SK-N-DZ (cell line): Measurements from ENCODE around the gene PCNP. TPM values are rescaled to one million over a fixed set of nuclear protein-coding genes. Genes with fewer than 3 reads are reported as not detected.
"Not testable (repeated sequence)": the region's sequence is repeated elsewhere in the genome, so short reads cannot be mapped to it uniquely, and the experiment has no call there.

Experiments used
- DNase-seq: peaks from one replicate; pipeline ENCODE4 v3.0.0-alpha.2; 2015; ENCODE audit warnings: low spot score
- polyA plus RNA-seq, 2 experiments: library from polyadenylated mRNA; depleted of rRNA; stranded (reverse); fragments of >200 nt; gene quantifications; 2 replicates each; pipeline ENCODE4 v1.2.3, GENCODE V29; 2014

Gene PCNP, protein sequence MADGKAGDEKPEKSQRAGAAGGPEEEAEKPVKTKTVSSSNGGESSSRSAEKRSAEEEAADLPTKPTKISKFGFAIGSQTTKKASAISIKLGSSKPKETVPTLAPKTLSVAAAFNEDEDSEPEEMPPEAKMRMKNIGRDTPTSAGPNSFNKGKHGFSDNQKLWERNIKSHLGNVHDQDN
- 118 and 129 TPM in 2 replicates for polyA plus RNA-seq (2014; cell fraction: cytosol; rRNA removed)
- 87.3 and 137 TPM in 2 replicates for polyA plus RNA-seq (2014; cell fraction: nucleus; rRNA removed)

DNA sequence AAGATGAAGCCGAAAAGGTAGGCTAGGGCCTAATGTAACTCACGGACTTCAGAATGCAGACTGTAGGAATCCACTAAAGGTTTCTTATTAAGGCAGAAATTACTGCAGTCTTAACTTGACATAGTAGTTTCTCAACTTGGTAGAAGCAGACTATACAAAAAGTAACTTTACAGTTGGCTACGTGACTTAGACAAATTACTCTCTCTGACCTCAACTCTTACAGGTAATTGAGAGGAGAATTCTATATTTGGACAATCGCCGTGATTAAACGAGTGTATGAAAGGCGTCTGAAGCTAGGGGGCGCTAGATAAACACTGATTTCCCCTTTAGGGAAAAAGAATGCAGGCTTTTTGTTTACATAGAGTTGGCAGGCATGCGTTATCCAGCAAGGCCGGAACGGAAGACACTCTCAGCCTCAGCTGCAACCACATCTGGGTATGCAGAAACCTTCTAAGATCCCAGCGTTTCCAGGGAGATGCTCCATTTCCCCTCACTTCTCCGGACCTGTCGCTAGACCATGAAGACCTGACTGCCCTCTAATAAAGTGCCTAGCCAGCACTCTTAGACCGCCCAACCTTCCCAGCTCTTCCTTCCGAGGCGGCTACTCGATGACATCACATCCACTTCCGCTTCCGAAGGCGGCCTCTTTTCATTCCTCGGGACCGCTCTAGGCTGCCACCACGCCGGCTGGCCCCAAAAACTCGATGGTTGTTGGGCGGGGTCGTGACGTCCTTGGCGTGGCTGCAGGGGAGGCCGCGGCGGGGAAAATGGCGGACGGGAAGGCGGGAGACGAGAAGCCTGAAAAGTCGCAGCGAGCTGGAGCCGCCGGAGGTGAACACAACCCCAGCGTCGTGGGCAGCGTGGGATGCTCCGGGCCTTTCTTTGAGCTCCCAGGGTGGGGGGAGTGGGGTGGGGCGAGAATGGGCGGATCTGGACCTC, at the start of gene PCNP:
Gene PCNP (plus strand): TSS at position 732 of the 939 bp plus-strand sequence. CDS start 36 bp downstream, at position 768.
- DNase-seq = peak; percentile 99

DNA sequence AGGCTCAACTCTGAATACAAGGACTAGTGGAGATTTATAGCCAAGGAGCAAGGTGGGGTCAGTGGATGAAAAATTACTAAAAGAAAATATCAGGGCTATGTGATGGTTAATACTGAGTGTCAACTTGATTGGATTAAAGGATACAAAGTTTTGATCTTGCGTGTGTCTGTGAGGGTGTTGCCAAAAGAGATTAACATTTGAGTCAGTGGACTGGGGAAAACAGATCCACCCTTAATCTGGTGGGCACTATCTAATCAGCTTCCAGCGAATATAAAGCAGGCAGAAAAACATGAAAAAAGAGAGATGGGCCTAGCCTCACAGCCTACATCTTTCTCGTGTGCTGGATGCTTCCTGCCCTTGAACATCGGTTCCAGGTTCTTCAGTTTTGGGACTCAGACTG, 46.5 kb upstream of the PCNP start:
- no peak for DNase-seq

DNA sequence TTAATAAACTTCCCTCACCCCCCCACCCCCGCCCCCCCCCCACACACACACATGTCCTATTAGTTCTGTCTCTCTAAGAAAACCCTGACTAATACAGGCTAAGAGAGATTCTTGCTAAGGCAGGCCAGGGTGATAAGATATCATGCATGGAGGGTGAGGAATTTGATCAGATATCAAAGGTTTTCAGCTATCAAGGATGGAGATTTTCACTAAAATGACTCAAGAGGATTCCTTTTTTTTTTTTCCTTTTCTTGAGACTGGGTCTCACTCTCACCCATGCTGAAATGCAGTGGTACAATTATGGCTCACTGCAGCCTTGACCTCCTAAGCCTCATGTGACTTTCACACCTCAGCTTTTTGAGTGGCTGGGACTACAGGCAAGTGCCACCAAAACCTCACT, 46.1 kb upstream of the PCNP start:
- DNase-seq = no peak

DNA sequence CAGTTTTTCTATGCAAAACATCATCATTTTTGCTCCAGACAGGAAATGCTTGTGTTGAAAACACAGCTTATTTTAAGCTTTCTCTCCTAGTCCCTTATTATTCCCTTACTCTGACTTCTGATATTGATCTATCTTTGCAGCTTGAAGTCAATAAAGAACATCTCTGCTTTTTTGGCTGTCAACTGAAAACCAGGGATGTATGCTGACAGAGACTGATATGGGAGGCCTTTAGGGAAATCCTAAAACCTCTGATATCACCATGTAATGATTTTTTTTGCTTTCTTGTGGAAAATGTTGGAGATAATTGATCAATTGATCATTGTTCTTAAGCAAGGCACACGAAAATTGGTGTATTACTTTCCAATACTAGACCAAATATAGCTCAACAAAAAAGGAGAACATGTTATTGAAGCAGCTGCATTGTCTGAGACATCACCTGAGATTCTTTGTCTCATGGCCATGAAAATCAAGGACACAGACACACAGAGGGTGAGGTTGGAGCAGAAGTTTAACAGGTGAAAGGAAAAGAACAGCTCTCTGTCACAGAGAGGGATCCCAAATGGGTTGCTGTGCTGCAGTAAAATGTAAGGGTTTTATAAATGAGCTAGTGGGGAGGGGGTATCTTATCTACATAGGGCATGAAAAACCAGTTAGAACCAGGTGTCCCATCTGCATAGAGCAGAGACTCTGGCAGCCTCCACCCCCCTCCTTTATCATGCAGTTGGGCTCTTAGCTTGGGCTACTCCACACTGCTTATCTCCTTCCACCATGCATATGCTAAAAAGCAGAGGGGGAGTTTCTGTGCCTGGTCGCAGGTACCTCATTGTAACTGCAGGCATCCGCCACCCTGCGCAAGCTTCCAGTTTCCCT, 43.9 kb upstream of the PCNP start:
- DNase-seq = no peak

DNA sequence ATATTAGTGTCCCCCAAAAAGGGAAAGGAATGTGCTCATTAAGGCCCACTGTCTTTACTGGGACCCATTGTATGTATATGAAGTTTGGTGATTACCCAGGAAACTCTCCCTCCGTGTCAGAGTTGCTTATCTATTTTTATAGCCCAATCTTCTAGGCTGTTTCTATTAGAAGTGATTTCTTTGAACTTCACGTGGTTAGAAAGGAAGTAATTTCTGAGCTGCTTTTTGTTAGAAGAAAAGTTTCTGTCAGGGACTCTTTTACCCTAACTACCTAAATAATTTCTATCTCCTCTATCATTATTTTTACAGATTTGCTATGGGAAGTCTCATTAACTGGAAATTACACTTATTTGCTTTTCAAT, 43.3 kb upstream of the PCNP start:
- no peak for DNase-seq

DNA sequence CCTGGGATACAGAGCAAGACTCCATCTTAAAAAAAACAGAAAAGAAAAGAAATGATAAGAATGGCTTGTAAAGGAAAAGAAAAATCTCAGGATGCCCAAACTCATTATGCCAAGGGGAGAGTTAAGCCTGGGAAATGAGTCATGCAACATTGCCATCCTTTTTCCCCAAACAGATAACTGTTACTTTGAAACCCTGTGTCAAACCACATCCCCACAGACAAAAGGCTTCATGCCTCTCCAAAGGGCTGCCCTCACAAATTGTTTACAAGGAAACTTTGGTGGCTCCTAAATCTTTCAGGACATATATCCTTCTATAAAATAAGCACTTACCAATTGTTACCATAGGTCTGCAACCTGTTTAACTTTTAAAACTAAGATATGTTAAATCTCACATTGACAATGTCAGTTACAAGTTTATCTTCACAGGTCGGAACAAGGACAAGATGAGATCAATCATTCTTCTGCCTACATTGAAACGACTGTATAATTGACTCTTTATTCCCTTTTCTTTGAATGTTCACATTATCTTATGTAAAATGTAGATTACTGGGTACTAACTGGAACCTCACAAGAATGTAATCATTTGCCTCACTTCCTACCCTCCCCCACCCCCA, 42.4 kb upstream of the PCNP start:
- DNase-seq = no peak

DNA sequence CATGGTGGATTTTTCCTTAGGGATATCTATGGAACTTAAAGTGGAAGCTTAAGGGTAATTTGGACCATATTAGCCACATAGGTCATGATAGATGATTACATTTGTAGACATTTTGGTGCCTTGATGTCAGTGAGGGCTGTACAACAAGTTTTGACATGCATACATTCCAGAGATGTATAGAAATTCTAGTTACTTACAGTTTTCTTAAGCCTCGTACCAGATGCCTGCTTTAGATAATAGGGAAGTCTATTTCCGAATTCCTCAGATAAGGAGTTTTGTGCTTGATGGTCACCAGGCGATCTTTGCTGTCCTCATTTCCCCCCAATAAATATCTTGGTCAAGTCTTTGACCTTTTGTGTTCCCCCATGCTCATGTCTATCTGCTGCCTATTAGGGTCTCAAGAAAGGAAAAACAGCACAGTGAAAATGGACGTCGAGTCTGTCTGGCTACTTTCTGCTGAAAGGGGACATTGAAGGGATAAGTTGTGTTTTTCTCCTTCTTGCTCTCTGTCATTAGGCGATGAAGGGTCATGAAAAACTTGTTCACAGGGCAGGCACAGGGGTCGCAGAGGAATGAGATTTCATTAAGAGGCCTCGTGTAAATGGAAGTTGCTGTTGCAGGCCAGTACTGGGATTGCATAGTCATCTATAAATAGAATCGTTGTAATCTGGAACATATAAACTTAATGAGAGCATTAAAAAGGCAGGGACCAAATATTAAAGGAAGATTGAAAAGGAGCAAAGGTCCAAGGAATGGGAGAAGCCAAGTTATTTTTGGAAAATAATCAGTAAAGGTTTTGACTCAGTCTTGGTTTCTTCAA, 41.0 kb upstream of the PCNP start:
- no peak for DNase-seq

DNA sequence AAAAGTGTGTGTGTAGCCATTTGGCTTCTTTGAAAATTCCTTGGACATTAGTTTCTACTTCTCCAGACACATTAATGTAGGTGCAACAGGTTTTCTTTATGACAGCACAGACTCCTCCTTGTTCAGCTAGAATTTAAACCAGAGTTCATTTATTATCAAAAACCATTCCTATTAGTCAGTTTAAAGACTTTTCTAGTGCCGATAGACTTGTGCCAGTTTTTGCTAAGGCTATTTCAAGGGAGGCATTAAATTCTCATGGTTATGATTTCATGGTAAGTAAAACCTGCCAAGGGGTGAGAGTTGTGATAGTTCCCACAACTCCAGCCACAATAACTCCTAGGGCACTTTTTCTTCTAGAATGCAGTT, 40.4 kb upstream of the PCNP start:
- DNase-seq = no peak

DNA sequence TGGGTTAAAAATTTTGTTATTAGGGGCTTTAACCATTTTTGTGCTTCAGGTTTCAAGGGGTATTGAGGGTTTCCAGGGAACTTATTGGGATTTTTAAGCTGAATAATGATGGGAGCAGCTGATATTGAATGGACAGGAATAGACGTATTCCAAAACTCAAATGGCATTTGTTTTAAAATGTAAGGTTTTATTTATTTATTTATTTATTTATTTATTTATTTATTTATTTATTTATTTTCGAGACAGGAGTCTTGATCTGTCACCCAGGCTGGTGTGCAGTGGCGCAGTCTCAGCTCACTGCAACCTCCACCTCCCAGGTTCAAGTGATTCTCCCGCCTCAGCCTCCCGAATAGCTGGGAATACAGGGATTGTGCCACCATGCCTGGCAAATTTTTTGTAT, 38.8 kb upstream of the PCNP start:
- no peak for DNase-seq

DNA sequence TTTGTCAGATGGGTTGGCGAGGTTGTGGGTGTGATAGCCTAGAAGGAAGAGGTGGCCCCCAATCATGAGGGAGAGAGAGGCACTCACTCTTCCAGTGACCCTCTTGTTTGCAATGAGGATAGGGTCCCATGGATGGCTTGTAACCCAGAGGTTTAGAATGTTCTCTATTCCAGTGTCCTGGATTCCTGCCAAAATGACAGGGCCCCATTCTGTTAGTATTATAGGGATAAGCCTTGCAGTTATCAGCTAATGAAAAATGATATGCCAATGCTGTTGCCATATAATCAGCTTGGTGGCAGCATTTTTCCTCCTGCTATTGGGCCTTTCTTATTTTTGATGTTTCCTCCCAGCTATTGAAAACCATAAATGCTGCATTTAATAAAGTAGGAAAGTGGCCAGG, 37.7 kb upstream of the PCNP start:
- no peak for DNase-seq

DNA sequence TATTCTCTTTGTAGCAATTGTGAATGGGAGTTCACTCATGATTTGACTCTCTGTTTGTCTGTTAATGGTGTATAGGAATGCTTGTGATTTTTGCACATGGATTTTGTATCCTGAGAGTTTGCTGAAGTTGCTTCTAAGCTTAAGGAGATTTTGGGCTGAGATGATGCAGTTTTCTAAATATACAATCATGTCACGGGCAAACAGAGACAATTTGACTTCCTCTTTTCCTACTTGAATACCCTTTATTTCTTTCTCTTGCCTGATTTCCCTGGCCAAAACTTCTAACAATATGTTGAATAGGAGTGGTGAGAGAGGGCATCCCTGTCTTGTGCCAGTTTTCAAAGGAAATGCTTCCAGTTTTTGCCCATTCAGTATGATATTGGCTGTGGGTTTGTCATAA, 37.0 kb upstream of the PCNP start:
- not testable (repeated sequence) for DNase-seq

DNA sequence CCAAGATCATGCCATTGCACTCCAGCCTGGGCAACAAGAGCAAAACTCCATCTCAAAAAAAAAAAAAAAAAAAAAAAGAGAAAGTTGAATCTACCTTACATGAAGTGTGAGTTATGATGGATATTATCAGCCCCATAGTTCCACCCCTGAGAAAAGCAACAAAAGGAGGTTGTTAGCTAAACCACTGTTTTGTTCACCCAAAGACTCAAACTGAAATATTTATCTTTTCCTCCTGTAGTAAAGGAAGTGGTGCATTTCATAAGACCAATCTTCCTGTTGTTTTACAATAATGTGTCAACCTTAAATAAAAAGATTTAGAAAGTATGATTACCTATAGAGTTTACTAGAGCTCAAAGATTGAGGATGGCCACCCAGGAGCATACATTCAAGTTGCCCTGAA, 31.0 kb upstream of the PCNP start:
- DNase-seq = no peak

DNA sequence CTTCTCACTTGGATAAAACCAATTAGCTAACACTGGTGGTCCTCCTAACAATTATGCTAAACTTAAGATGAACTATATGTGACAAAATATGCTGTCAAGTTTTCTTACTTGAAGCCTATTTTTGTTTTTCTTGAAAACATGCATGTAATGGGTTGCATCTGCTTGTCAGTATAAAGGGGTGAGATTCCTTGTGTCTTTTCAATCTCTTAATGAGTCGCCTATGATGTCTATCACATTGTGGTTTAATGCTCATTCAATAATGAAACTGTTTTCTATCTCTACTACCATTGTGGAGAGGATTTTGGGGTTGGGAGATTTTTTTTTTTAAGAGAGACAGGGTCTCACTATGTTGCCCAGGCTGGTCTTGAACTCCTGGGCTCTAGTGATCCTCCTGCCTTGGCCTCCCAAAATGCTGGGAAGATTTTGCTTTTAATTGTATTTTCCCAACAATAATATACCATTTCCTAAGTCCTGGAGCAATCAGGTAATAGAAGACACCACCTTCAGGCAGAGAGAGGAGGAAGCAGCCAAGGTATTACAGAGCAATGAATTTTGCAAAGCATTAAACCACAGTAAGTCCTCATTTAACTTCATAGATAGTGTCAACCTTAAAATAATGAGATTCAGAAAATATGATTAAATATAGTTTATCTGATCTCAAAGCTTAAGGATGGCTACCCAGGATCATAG, 29.7 kb upstream of the PCNP start:
- DNase-seq = no peak

DNA sequence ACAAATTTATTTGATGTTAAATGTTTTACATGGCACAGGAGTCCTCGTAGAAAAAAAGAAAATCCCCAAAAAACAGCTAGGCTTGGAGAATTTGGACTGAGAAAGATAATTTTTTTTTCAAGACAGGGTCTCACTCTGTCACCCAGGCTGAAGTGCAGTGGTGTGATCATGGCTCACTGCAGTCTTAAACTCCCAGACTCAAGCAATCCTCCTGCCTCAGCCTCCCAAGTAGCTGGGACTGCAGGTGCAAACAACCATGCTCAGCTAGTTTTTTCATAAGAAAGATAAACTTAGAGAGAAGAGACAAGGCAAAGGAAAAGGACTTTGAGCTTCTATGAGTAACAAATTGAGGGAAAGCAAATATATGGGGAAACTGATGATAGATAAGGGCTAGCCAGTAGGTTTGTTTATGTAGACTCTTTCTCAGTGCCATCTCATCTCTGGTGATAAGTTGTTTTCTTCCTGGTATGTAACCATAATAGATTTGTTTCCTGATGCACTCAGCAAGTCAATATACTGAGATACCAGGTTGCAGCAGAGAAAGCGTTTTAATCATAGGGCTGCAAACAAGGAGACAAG, 25.4 kb upstream of the PCNP start:
- DNase-seq = no peak

DNA sequence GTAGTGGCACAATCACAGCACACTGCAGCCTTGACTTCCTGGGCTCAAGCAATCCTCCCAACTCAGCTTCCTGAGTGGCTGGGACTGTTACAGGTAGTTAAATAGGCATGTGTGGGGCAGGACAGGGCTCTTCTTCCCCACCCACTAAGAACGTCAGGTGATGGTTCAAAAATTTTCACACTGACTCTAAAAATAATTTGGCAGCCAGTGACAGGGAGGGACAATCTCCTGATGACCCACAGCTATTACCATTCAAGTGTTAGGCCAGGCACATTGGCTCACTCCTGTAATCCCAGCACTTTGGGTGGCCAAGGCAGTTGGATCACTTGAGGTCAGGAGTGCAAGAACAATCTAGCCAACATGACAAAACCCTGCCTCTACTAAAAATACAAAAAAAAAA, 24.5 kb upstream of the PCNP start:
- DNase-seq = no peak

DNA sequence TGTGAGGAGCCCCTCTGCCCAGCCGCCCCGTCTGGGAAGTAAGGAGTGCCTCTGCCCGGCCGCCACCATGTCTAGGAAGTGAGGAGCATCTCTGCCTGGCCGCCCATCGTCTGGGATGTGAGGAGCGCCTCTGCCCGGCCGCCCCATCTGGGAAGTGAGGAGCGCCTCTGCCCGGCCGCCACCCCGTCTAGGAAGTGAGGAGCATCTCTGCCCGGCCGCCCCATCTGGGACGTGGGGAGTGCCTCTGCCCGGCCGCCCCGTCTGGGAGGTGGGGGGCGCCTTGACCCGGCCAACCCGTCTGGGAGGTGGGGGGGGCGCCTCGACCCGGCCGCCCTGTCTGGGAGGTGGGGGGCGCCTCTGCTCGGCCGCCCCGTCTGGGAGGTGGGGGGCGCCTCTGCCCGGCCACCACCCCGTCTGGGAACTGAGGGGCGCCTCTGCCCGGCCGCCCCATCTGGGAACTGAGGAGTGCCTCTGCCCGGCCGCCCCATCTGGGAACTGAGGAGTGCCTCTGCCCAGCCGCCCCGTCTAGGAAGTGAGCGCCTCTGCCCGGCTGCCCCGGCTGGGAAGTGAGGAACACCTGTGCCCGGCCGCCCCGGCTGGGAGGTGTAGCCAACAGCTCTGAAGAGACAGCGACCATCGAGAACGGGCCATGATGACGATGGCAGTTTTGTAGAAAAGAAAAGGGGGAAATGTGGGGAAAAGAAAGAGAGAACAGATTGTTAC, 22.5 kb upstream of the PCNP start:
- DNase-seq = not testable (repeated sequence)

DNA sequence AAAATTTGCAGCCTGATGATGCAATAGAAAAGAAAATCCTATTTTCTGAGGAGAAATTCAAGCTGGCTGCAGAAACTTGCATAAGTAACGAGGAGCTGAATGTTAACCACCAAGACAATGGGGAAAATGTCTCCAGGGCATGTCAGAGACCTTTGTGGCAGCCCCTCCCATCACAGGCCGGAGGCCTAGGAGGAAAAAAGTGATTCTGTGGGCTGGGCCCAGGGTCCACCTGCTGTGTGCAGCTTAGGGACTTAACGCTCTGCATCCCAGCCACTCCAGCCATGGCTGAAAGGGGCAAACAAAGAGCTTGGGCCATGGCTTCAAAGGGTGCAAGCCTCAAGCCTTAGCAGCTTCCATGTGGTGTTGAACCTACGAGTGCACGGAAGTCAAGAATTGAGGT, 20.6 kb upstream of the PCNP start:
- not testable (repeated sequence) for DNase-seq

DNA sequence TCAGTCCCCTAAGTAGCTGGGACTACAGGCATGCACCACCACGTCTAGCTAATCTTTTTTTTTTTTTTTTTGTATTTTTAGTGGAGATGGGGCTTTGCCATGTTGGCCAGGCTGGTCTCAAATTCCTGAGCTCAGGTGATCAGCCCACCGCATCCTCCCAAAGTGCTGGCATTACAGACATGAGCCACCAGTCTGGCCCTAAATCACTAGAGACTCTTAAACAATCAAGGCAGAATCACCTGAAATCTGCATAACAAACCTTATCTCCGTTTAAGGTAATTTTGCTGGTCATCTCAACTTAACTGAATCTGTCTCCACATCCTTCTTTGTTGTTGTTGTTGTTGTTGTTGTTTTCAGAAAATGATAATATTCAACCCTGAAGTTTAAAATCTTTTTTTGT, 17.9 kb upstream of the PCNP start:
- DNase-seq = no peak
